CD8-positive, alpha-beta memory T cell (primary cell): ENCODE measurements around the gene NEK10. TPM values are rescaled to one million over a fixed set of nuclear protein-coding genes. Genes with fewer than 3 reads are reported as not detected.
"Not testable (repeated sequence)": the region's sequence is repeated elsewhere in the genome, so short reads cannot be mapped to it uniquely, and the experiment has no call there.

Experiments used
- CTCF ChIA-PET: fragments of 350-600 bp; sonication (Branson Sonifier 250); formaldehyde crosslinking; loops from one replicate; lab custom pipeline; 2021; ENCODE audit warnings: antibody characterized with exemption; lab: Charles Lee
- POLR2A ChIA-PET: fragments of 350-600 bp; sonication (Branson Sonifier 250); formaldehyde crosslinking; loops from one replicate; lab custom pipeline; 2021; ENCODE audit warnings: antibody characterized with exemption; lab: Charles Lee
- DNase-seq, 5 donors: peaks; one replicate each; pipeline versions ENCODE4 v3.0.0 to v3.0.0-alpha.2; 2020 to 2022; ENCODE audit warnings: mixed read lengths in 1 of 5
- H3K27ac ChIP-seq: one replicate; pipeline ENCODE4 v1.7.0; 2013; ENCODE audit warnings: low read depth, mild to moderate bottlenecking, low read length, moderate library complexity
- H3K27me3 ChIP-seq: 2 replicates; pipeline ENCODE4 v1.7.0; 2013; ENCODE audit warnings: low read length, mild to moderate bottlenecking; ENCODE audit not compliant: insufficient read depth, poor library complexity, severe bottlenecking
- H3K36me3 ChIP-seq: 2 replicates; pipeline ENCODE4 v1.7.0; 2013; ENCODE audit warnings: mild to moderate bottlenecking, low read length, moderate library complexity; ENCODE audit not compliant: insufficient read depth
- H3K4me1 ChIP-seq: 2 replicates; pipeline ENCODE4 v1.7.0; 2013; ENCODE audit warnings: mild to moderate bottlenecking, low read length, moderate library complexity; ENCODE audit not compliant: insufficient read depth
- H3K4me3 ChIP-seq: 2 replicates; pipeline ENCODE4 v1.7.0; 2013; ENCODE audit warnings: mild to moderate bottlenecking, low read length
- H3K9me3 ChIP-seq: 2 replicates; pipeline ENCODE4 v1.7.0; 2013; ENCODE audit warnings: mild to moderate bottlenecking, low read length
- H3K27ac Mint-ChIP-seq, 8 donors: one replicate each; pipeline ENCODE4 v1.8.0; 2020 to 2021; ENCODE audit warnings: mixed read lengths in 8 of 8, mild to moderate bottlenecking in 6 of 8, inconsistent platforms in 3 of 8, moderate library complexity in 3 of 8
- H3K27me3 Mint-ChIP-seq, 2 donors: one replicate each; pipeline ENCODE4 v1.8.0; 2020 to 2021; ENCODE audit warnings: mixed read lengths in 2 of 2, mild to moderate bottlenecking in 1 of 2, moderate library complexity in 1 of 2
- H3K36me3 Mint-ChIP-seq, 3 donors: one replicate each; pipeline ENCODE4 v1.8.0; 2020 to 2021; ENCODE audit warnings: mixed read lengths in 3 of 3, inconsistent platforms in 1 of 3, mild to moderate bottlenecking in 1 of 3
- H3K4me1 Mint-ChIP-seq, 3 donors: one replicate each; pipeline ENCODE4 v1.8.0; 2020 to 2021; ENCODE audit warnings: mixed read lengths in 3 of 3, inconsistent platforms in 1 of 3, mild to moderate bottlenecking in 1 of 3
- H3K4me3 Mint-ChIP-seq, 7 donors: one replicate each; pipeline ENCODE4 v1.8.0; 2020 to 2021; ENCODE audit warnings: mixed read lengths in 7 of 7, mild to moderate bottlenecking in 6 of 7, moderate library complexity in 4 of 7, inconsistent platforms in 2 of 7
- H3K9me3 Mint-ChIP-seq, 5 donors: one replicate each; pipeline ENCODE4 v1.8.0; 2020 to 2022; ENCODE audit warnings: mixed read lengths in 5 of 5, mild to moderate bottlenecking in 3 of 5, moderate library complexity in 2 of 5, inconsistent platforms in 1 of 5
- polyA plus RNA-seq: library from polyadenylated mRNA; unstranded; fragments of 300-500 nt; fragmentation: Illumina TruSeq; gene quantifications from one replicate; pipeline ENCODE4 v1.2.3, GENCODE V29; 2021
- total RNA-seq, 2 experiments: library from RNA; stranded (reverse); gene quantifications; one replicate each; pipeline ENCODE4 v1.2.3, GENCODE V29; 2021

NEK10 gene
- total and polyA plus RNA-seq, 3 experiments from 2014 or later = 0.07 to 0.42 (median 0.24) TPM

DNA sequence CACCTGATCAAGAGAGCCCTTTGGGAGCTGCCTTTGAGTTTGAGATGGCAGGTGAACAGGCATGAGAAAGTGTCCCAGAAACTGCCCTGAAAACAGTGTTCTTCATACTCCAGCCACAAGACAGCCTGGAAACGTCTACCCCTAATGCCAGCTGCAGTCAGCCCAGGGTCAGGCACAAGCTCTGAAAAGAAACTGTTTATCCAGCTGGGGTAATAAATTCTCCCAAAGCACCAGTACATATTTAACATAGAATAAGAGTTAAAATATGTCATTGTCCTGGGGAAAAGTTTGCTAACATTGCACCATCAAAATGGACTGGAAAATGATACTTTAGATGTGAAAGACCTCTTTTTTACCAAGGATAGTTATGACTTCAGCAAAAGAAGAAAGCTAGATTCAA, 66.3 kb downstream of the NEK10 start:
- Mint-ChIP-seq H3K27me3 (peaks cover 0 to 4% of the 10 kb centered on the region in 2 donors), H3K4me3 (no peak overlapping the region), H3K4me1 (no peaks in the 10 kb centered on the region), H3K9me3 (peaks cover 3 to 11% (median 9%) of the 10 kb centered on the region in 5 donors), H3K27ac (no peak overlapping the region), H3K36me3 (peaks cover 5 to 30% (median 6%) of the 10 kb centered on the region in 3 donors)
- DNase-seq = no peak
- POLR2A ChIA-PET = no interaction called here
- CTCF ChIA-PET = no interaction called here
- H3K27ac ChIP-seq = no peak overlapping the region
- no peaks in the 10 kb centered on the region for H3K9me3 ChIP-seq
- no peaks in the 10 kb centered on the region for H3K27me3 ChIP-seq
- no peak overlapping the region for H3K4me3 ChIP-seq
- H3K36me3 ChIP-seq = no peaks in the 10 kb centered on the region
- H3K4me1 ChIP-seq = no peaks in the 10 kb centered on the region

GRCh38 chr3:27298981-27299380, 70.2 kb downstream of the NEK10 start:
- H3K4me3 Mint-ChIP-seq, H3K9me3 ChIP-seq, POLR2A ChIA-PET: not testable (repeated sequence)

GRCh38 chr3:27293939-27294338, 75.2 kb downstream of the NEK10 start:
- Mint-ChIP-seq H3K4me3 (no peak overlapping the region), H3K4me1 (no peaks in the 10 kb centered on the region), H3K27ac (peak overlapping the region in 1 of 8 donors; percentile 29), H3K9me3 (peaks cover 0 to 4% (median 0%) of the 10 kb centered on the region in 5 donors), H3K36me3 (peaks cover 2 to 7% (median 4%) of the 10 kb centered on the region in 3 donors), H3K27me3 (no peaks in the 10 kb centered on the region)
- ChIA-PET POLR2A (no interaction called here), CTCF (no interaction called here)
- Histone ChIP-seq H3K4me3 (no peak overlapping the region), H3K4me1 (no peaks in the 10 kb centered on the region), H3K36me3 (no peaks in the 10 kb centered on the region), H3K27me3 (no peaks in the 10 kb centered on the region), H3K9me3 (no peaks in the 10 kb centered on the region), H3K27ac (no peak overlapping the region)
- DNase-seq = no peak

More at GRCh38 chr3:27298981-27299380, 70.2 kb downstream of the NEK10 start:
- H3K4me3 ChIP-seq, H3K36me3 ChIP-seq, H3K4me1 ChIP-seq, H3K27ac ChIP-seq, H3K27ac Mint-ChIP-seq, H3K27me3 Mint-ChIP-seq, H3K27me3 ChIP-seq, H3K4me1 Mint-ChIP-seq, CTCF ChIA-PET, DNase-seq: not testable (repeated sequence)
- H3K36me3 Mint-ChIP-seq = peaks cover 6 to 30% (median 8%) of the 10 kb centered on the region in 3 donors
- H3K9me3 Mint-ChIP-seq = peaks cover 3 to 11% (median 9%) of the 10 kb centered on the region in 5 donors

- Mint-ChIP-seq H3K36me3 (peaks cover 0 to 5% (median 0%) of the 10 kb centered on the region in 3 donors), H3K27me3 (no peaks in the 10 kb centered on the region), H3K27ac (no peak overlapping the region), H3K4me3 (no peak overlapping the region), H3K4me1 (no peaks in the 10 kb centered on the region), H3K9me3 (no peaks in the 10 kb centered on the region)
- Histone ChIP-seq H3K4me3 (no peak overlapping the region), H3K9me3 (no peaks in the 10 kb centered on the region), H3K27ac (no peak overlapping the region), H3K27me3 (no peaks in the 10 kb centered on the region), H3K36me3 (no peaks in the 10 kb centered on the region), H3K4me1 (no peaks in the 10 kb centered on the region)
- ChIA-PET POLR2A (no interaction called here), CTCF (no interaction called here)
- DNase-seq = no peak
These were observed 78.4 kb downstream of the NEK10 start for GRCh38 chr3:27290760-27291159.

- Histone ChIP-seq H3K27me3 (no peaks in the 10 kb centered on the region), H3K9me3 (no peaks in the 10 kb centered on the region), H3K27ac (no peak overlapping the region), H3K36me3 (no peaks in the 10 kb centered on the region), H3K4me3 (no peak overlapping the region), H3K4me1 (no peaks in the 10 kb centered on the region)
- POLR2A ChIA-PET = no interaction called here
- Mint-ChIP-seq H3K4me3 (no peak overlapping the region), H3K27ac (no peak overlapping the region), H3K9me3 (no peaks in the 10 kb centered on the region), H3K36me3 (peaks cover 0 to 4% (median 0%) of the 10 kb centered on the region in 3 donors), H3K27me3 (no peaks in the 10 kb centered on the region), H3K4me1 (no peaks in the 10 kb centered on the region)
- no peak for DNase-seq
- CTCF ChIA-PET = no interaction called here
These were observed 79.3 kb downstream of the NEK10 start for GRCh38 chr3:27289769-27290413.

DNA sequence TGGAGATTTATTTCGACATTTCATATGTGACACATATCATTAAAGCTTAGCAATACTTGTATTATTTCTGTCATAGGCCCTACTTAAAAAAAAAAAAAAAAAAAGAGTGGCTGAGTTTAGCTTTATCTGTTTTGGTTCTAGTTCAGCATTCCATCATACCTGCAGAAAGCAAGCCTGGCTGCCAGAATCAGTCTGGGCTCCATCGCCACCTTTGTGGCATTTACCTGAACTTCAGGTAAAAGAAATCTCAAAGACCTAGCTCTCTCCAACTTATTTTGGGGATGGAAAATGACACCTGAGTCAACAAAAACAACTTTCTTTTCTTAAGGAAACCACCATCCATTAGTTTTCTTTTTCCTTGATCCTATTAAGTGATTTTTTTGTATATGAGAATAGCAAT, 82.1 kb downstream of the NEK10 start:
- H3K9me3 Mint-ChIP-seq = no peaks in the 10 kb centered on the region
- H3K27me3 Mint-ChIP-seq = no peaks in the 10 kb centered on the region
- H3K4me1 Mint-ChIP-seq = no peaks in the 10 kb centered on the region
- ChIA-PET CTCF (no interaction called here), POLR2A (no interaction called here)
- Histone ChIP-seq H3K9me3 (no peaks in the 10 kb centered on the region), H3K27me3 (no peaks in the 10 kb centered on the region), H3K36me3 (no peaks in the 10 kb centered on the region), H3K27ac (no peak overlapping the region), H3K4me3 (no peak overlapping the region), H3K4me1 (no peaks in the 10 kb centered on the region)
- peaks cover 0 to 1% (median 1%) of the 10 kb centered on the region in 3 donors for H3K36me3 Mint-ChIP-seq
- DNase-seq = no peak
- no peak overlapping the region for H3K27ac Mint-ChIP-seq
- H3K4me3 Mint-ChIP-seq = no peak overlapping the region

GRCh38 chr3:27286467-27286866, 82.7 kb downstream of the NEK10 start:
- DNase-seq, H3K4me1 Mint-ChIP-seq, H3K27ac Mint-ChIP-seq, H3K27me3 Mint-ChIP-seq, CTCF ChIA-PET, H3K4me1 ChIP-seq, H3K36me3 ChIP-seq, H3K4me3 Mint-ChIP-seq, POLR2A ChIA-PET, H3K9me3 ChIP-seq, H3K4me3 ChIP-seq, H3K27ac ChIP-seq, H3K36me3 Mint-ChIP-seq, H3K9me3 Mint-ChIP-seq, H3K27me3 ChIP-seq: not testable (repeated sequence)

GRCh38 chr3:27285668-27286067, 83.5 kb downstream of the NEK10 start:
- no peaks in the 10 kb centered on the region for H3K9me3 ChIP-seq
- no peaks in the 10 kb centered on the region for H3K4me1 ChIP-seq
- DNase-seq = no peak
- Mint-ChIP-seq H3K4me1 (no peaks in the 10 kb centered on the region), H3K9me3 (peaks cover 0 to 2% (median 0%) of the 10 kb centered on the region in 5 donors), H3K4me3 (no peak overlapping the region), H3K27me3 (no peaks in the 10 kb centered on the region), H3K36me3 (peaks cover 0 to 10% (median 3%) of the 10 kb centered on the region in 3 donors), H3K27ac (no peak overlapping the region)
- H3K27me3 ChIP-seq = no peaks in the 10 kb centered on the region
- no peak overlapping the region for H3K27ac ChIP-seq
- CTCF ChIA-PET = no interaction called here
- no peak overlapping the region for H3K4me3 ChIP-seq
- POLR2A ChIA-PET = no interaction called here
- no peaks in the 10 kb centered on the region for H3K36me3 ChIP-seq
